Measurements from ENCODE around the gene ZDHHC6. TPM values are rescaled to one million over a fixed set of nuclear protein-coding genes. Genes with fewer than 3 reads are reported as not detected.

Gene ZDHHC6
- total RNA-seq, 1 donor = 36.6 TPM

GRCh38 chr10:112461029-112461887, 14.5 kb upstream of the ZDHHC6 start:
- H3K4me3 ChIP-seq (ENCODE audit: low read depth, low read length) = no peak overlapping the region
- TF ChIP-seq CTCF (IDR thresholded peaks at IDR 0.05; ENCODE audit: insufficient read depth, low read length) = no peak
- DNase-seq (ENCODE audit: low read depth) = peak; percentile 87

GRCh38 chr10:112460366-112460765, 13.7 kb upstream of the ZDHHC6 start:
- H3K4me3 ChIP-seq (ENCODE audit: low read depth, low read length) = no peak overlapping the region

GRCh38 chr10:112456533-112456932, 9.8 kb upstream of the ZDHHC6 start:
- no peak for TF ChIP-seq CTCF (IDR thresholded peaks at IDR 0.05; ENCODE audit: insufficient read depth, low read length)
- DNase-seq (ENCODE audit: low read depth) = no peak
- H3K4me3 ChIP-seq (ENCODE audit: low read depth, low read length) = no peak overlapping the region

More at GRCh38 chr10:112460366-112460765, 13.7 kb upstream of the ZDHHC6 start:
- DNase-seq (ENCODE audit: low read depth) = no peak
- no peak for TF ChIP-seq CTCF (IDR thresholded peaks at IDR 0.05; ENCODE audit: insufficient read depth, low read length)

- no peak for TF ChIP-seq CTCF (IDR thresholded peaks at IDR 0.05; ENCODE audit: insufficient read depth, low read length)
- DNase-seq (ENCODE audit: low read depth) = no peak
- H3K4me3 ChIP-seq (ENCODE audit: low read depth, low read length) = no peak overlapping the region
Observed at GRCh38 chr10:112454910-112455779, 8.4 kb upstream of the ZDHHC6 start.

GRCh38 chr10:112448888-112449287, 2.2 kb upstream of the ZDHHC6 start:
- TF ChIP-seq CTCF (IDR thresholded peaks at IDR 0.05; ENCODE audit: insufficient read depth, low read length) = no peak
- DNase-seq (ENCODE audit: low read depth) = no peak

GRCh38 chr10:112447620-112447928, 860 bp upstream of the ZDHHC6 start:
- DNase-seq (ENCODE audit: low read depth) = no peak
- no peak for TF ChIP-seq CTCF (IDR thresholded peaks at IDR 0.05; ENCODE audit: insufficient read depth, low read length)

More at GRCh38 chr10:112448888-112449287, 2.2 kb upstream of the ZDHHC6 start:
- H3K4me3 ChIP-seq (ENCODE audit: low read depth, low read length) = no peak overlapping the region

More at GRCh38 chr10:112447620-112447928, 860 bp upstream of the ZDHHC6 start:
- H3K4me3 ChIP-seq (ENCODE audit: low read depth, low read length) = peak overlapping the region; percentile 99

All from fibroblast of the aortic adventitia (primary cell).